T47D (cell line): ENCODE data around the gene DDX1.

ENCODE experiments used
- DNase-seq, 2 experiments: peaks; one replicate each; pipeline versions ENCODE4 v3.0.0 to v3.0.0-alpha.2; 2011 to 2012; ENCODE audit warnings: low read depth in 1 of 2, low spot score in 1 of 2
- JUND ChIP-seq: IDR thresholded peaks from 2 replicates; pipeline ENCODE4 v1.6.1; 2012; ENCODE audit warnings: low read depth
- in situ Hi-C: cut with HindIII; loops from 2 replicates; pipeline ENCODE4 v1.10.0; 2016; ENCODE audit warnings: low sequenced_read_pairs, low pct_unique_long_range_greater_than_20kb

The DDX1 gene

GRCh38 chr2:15556311-15556930 is 35.2 kb upstream of the DDX1 start:
- no peak for TF ChIP-seq JUND
- no peak for DNase-seq
- in situ Hi-C loops: no loop called here

- in situ Hi-C loops: no loop called here
- no peak for TF ChIP-seq JUND
- no peak for DNase-seq
Measured at GRCh38 chr2:15557887-15558311, 33.8 kb upstream of the DDX1 start.

GRCh38 chr2:15559379-15560139 is 32.1 kb upstream of the DDX1 start:
- in situ Hi-C loops: no loop called here
- no peak for TF ChIP-seq JUND
- no peak for DNase-seq

GRCh38 chr2:15560140-15560987 is 31.3 kb upstream of the DDX1 start:
- TF ChIP-seq JUND: no peak
- peak in 1 of 2 experiments; percentile 13 for DNase-seq
- in situ Hi-C loops: no loop called here

- peak; percentile 30 to 88 for DNase-seq
- no peak for TF ChIP-seq JUND
- in situ Hi-C loops: no loop called here
Measured at GRCh38 chr2:15560988-15561573, 30.6 kb upstream of the DDX1 start, which contains the start of gene NBAS. TSS of gene NBAS (minus strand) at chr2:15561334. CDS start at chr2:15561304, 30 bp downstream.

GRCh38 chr2:15561574-15562344 is 29.9 kb upstream of the DDX1 start:
- no peak for TF ChIP-seq JUND
- in situ Hi-C loops: no loop called here
- DNase-seq: peak in 1 of 2 experiments; percentile 22

- DNase-seq: no peak
- in situ Hi-C loops: no loop called here
- TF ChIP-seq JUND: no peak
Measured at GRCh38 chr2:15562354-15563031, 29.2 kb upstream of the DDX1 start.

- no peak for TF ChIP-seq JUND
- DNase-seq: no peak
- in situ Hi-C loops: no loop called here
Measured at GRCh38 chr2:15563227-15564100, 28.2 kb upstream of the DDX1 start.

GRCh38 chr2:15565392-15565791 is 26.3 kb upstream of the DDX1 start:
- in situ Hi-C loops: no loop called here
- DNase-seq: no peak
- TF ChIP-seq JUND: no peak

GRCh38 chr2:15565994-15566671 is 25.5 kb upstream of the DDX1 start:
- DNase-seq: no peak
- TF ChIP-seq JUND: no peak
- in situ Hi-C loops: no loop called here

GRCh38 chr2:15566912-15567311 is 24.8 kb upstream of the DDX1 start:
- in situ Hi-C loops: no loop called here
- TF ChIP-seq JUND: no peak

More at GRCh38 chr2:15566912-15567311, 24.8 kb upstream of the DDX1 start:
- no peak for DNase-seq
